ENCODE data around the gene RARS1.
"Not testable (repeated sequence)": the region's sequence is repeated elsewhere in the genome, so short reads cannot be mapped to it uniquely, and the experiment has no call there.

RARS1 gene

GRCh38 chr5:168481330-168481788, 4.9 kb upstream of the RARS1 start:
- DNase-seq: no peak

- no peak for DNase-seq
These were observed 3.9 kb upstream of the RARS1 start for GRCh38 chr5:168482361-168482760.

GRCh38 chr5:168489059-168489458, 2.8 kb downstream of the RARS1 start:
- DNase-seq: no peak

GRCh38 chr5:168494057-168494555, 7.8 kb downstream of the RARS1 start:
- DNase-seq: no peak

GRCh38 chr5:168502563-168503237, 16.4 kb downstream of the RARS1 start:
- DNase-seq: no peak

GRCh38 chr5:168513861-168514428, 27.7 kb downstream of the RARS1 start:
- DNase-seq: no peak

GRCh38 chr5:168525856-168526255, 39.6 kb downstream of the RARS1 start:
- DNase-seq: no peak

GRCh38 chr5:168527756-168528295, 41.6 kb downstream of the RARS1 start:
- no peak for DNase-seq

- DNase-seq: peak; percentile 51
These were observed 42.5 kb downstream of the RARS1 start, which contains the start of gene FBLL1 for GRCh38 chr5:168528521-168529373. Gene FBLL1, plus strand, starts transcription at chr5:168529305. Its CDS starts 200 bp downstream, at chr5:168529505.

GRCh38 chr5:168529374-168530234, 43.3 kb downstream of the RARS1 start:
- peak; percentile 17 for DNase-seq

- DNase-seq: no peak
These were observed 44.4 kb downstream of the RARS1 start for GRCh38 chr5:168530621-168531150.

GRCh38 chr5:168531191-168531590, 44.9 kb downstream of the RARS1 start:
- DNase-seq: no peak

GRCh38 chr5:168531987-168532864, 46.0 kb downstream of the RARS1 start:
- DNase-seq: no peak

- not testable (repeated sequence) for DNase-seq
These were observed 48.1 kb downstream of the RARS1 start for GRCh38 chr5:168534351-168534750.

GRCh38 chr5:168537176-168537575, 50.9 kb downstream of the RARS1 start:
- no peak for DNase-seq

GRCh38 chr5:168549554-168549953, 63.3 kb downstream of the RARS1 start:
- no peak for DNase-seq

- DNase-seq: no peak
These were observed 64.4 kb downstream of the RARS1 start for GRCh38 chr5:168550656-168551055.

- no peak for DNase-seq
These were observed 65.9 kb downstream of the RARS1 start for GRCh38 chr5:168552146-168552545.

GRCh38 chr5:168553377-168554130, 67.3 kb downstream of the RARS1 start:
- no peak for DNase-seq

GRCh38 chr5:168557389-168557788, 71.1 kb downstream of the RARS1 start:
- no peak for DNase-seq
